ENCODE results near the gene NDFIP1. TPM values are rescaled to one million over a fixed set of nuclear protein-coding genes. Genes with fewer than 3 reads are reported as not detected.
A peak's percentile ranks its signal among the peaks of the same experiment; 100 is the strongest.

NDFIP1 gene
- total RNA-seq, 1 experiment from 2014 or later: 33.5 TPM

GRCh38 chr5:142115937-142116614 is 7.5 kb downstream of the NDFIP1 start:
- CTCF ChIA-PET: no interaction called here
- Histone ChIP-seq H4K20me1 (ENCODE audit: low read length) (peaks cover 7% of the 10 kb centered on the region; the same call in 1 of the 2 replicates), H3K9me3 (ENCODE audit: low read length) (no peaks in the 10 kb centered on the region), H3K9ac (ENCODE audit: low read length) (no peak overlapping the region), H3K27ac (ENCODE audit: low read length) (no peak overlapping the region), H3K4me1 (ENCODE audit: insufficient read depth, low read length) (peaks cover 25% of the 10 kb centered on the region), H3K36me3 (ENCODE audit: low read depth, low read length) (peaks cover 4% of the 10 kb centered on the region), H3K4me3 (ENCODE audit: low read length) (no peak overlapping the region), H3F3A (ENCODE audit: low read length, unreplicated experiment) (no peaks in the 10 kb centered on the region), H3K27me3 (ENCODE audit: low read length) (no peaks in the 10 kb centered on the region), H3K79me2 (ENCODE audit: low read length) (peaks cover 98% of the 10 kb centered on the region), H3K9me2 (replicated peaks; ENCODE audit: low read length) (no peaks in the 10 kb centered on the region), H3K4me2 (ENCODE audit: low read length) (no peak overlapping the region), H2AFZ (ENCODE audit: low read length) (no peak overlapping the region)
- peak; percentile 55 for DNase-seq
- no TSS peak for BruUV-seq (replicated peaks)
- peak; percentile 74 for ATAC-seq
- POLR2A ChIA-PET (ENCODE audit: unreplicated experiment): no interaction called here
- intact Hi-C loops (cut with micrococcal nuclease): no loop called here
- TF ChIP-seq CTCF (conservative IDR thresholded peaks at IDR 0.05; ENCODE audit: low read depth, low read length): no peak
- no peak for TF ChIP-seq EZH2phosphoT487 (IDR thresholded peaks at IDR 0.05; ENCODE audit: borderline replicate concordance, low read length)
- no peak for TF ChIP-seq EZH2 (IDR thresholded peaks at IDR 0.05; ENCODE audit: low read length, unreplicated experiment)

GRCh38 chr5:142117579-142118151 is 9.1 kb downstream of the NDFIP1 start:
- Histone ChIP-seq H3K27me3 (ENCODE audit: low read length) (no peaks in the 10 kb centered on the region), H3K4me3 (ENCODE audit: low read length) (no peak overlapping the region), H3F3A (ENCODE audit: low read length, unreplicated experiment) (no peaks in the 10 kb centered on the region), H3K27ac (ENCODE audit: low read length) (no peak overlapping the region), H2AFZ (ENCODE audit: low read length) (no peak overlapping the region), H3K79me2 (ENCODE audit: low read length) (peaks cover 98% of the 10 kb centered on the region), H3K9me3 (ENCODE audit: low read length) (no peaks in the 10 kb centered on the region), H3K9ac (ENCODE audit: low read length) (no peak overlapping the region), H4K20me1 (ENCODE audit: low read length) (peaks cover 7% of the 10 kb centered on the region; the same call in 1 of the 2 replicates), H3K9me2 (replicated peaks; ENCODE audit: low read length) (no peaks in the 10 kb centered on the region), H3K4me2 (ENCODE audit: low read length) (no peak overlapping the region), H3K4me1 (ENCODE audit: insufficient read depth, low read length) (peaks cover 37% of the 10 kb centered on the region), H3K36me3 (ENCODE audit: low read depth, low read length) (peaks cover 4% of the 10 kb centered on the region; the same call in 1 of the 2 replicates)
- ATAC-seq (no peak), DNase-seq (no peak)
- ChIA-PET CTCF (no interaction called here), POLR2A (ENCODE audit: unreplicated experiment) (no interaction called here)
- TF ChIP-seq CTCF (conservative IDR thresholded peaks at IDR 0.05; ENCODE audit: low read depth, low read length): no peak
- TF ChIP-seq EZH2 (IDR thresholded peaks at IDR 0.05; ENCODE audit: low read length, unreplicated experiment): no peak
- TF ChIP-seq EZH2phosphoT487 (IDR thresholded peaks at IDR 0.05; ENCODE audit: borderline replicate concordance, low read length): no peak
- intact Hi-C loops (cut with micrococcal nuclease): no loop called here
- no TSS peak for BruUV-seq (replicated peaks)

GRCh38 chr5:142118155-142118686 is 9.6 kb downstream of the NDFIP1 start:
- Histone ChIP-seq H3K27ac (ENCODE audit: low read length) (no peak overlapping the region), H3K79me2 (ENCODE audit: low read length) (peaks cover 98% of the 10 kb centered on the region), H3K9me2 (replicated peaks; ENCODE audit: low read length) (no peaks in the 10 kb centered on the region), H3K9me3 (ENCODE audit: low read length) (no peaks in the 10 kb centered on the region), H3K27me3 (ENCODE audit: low read length) (no peaks in the 10 kb centered on the region), H4K20me1 (ENCODE audit: low read length) (peaks cover 7% of the 10 kb centered on the region; the same call in 1 of the 2 replicates), H3K4me2 (ENCODE audit: low read length) (no peak overlapping the region), H3K4me3 (ENCODE audit: low read length) (no peak overlapping the region), H2AFZ (ENCODE audit: low read length) (no peak overlapping the region), H3K36me3 (ENCODE audit: low read depth, low read length) (peaks cover 4% of the 10 kb centered on the region; the same call in 1 of the 2 replicates), H3K4me1 (ENCODE audit: insufficient read depth, low read length) (peaks cover 38% of the 10 kb centered on the region), H3K9ac (ENCODE audit: low read length) (no peak overlapping the region), H3F3A (ENCODE audit: low read length, unreplicated experiment) (no peaks in the 10 kb centered on the region)
- CTCF ChIA-PET: no interaction called here
- intact Hi-C loops (cut with micrococcal nuclease): no loop called here
- no peak for TF ChIP-seq EZH2phosphoT487 (IDR thresholded peaks at IDR 0.05; ENCODE audit: borderline replicate concordance, low read length)
- no peak for TF ChIP-seq CTCF (conservative IDR thresholded peaks at IDR 0.05; ENCODE audit: low read depth, low read length)
- TF ChIP-seq EZH2 (IDR thresholded peaks at IDR 0.05; ENCODE audit: low read length, unreplicated experiment): no peak
- no TSS peak for BruUV-seq (replicated peaks)
- DNase-seq (no peak), ATAC-seq (no peak)
- POLR2A ChIA-PET (ENCODE audit: unreplicated experiment): no interaction called here

All from PC-3 (cell line).